Endothelial cell of umbilical vein (primary cell): Measurements from ENCODE around the gene SRPK2.

Source experiments
- FOS ChIP-seq: IDR thresholded peaks from 2 replicates; pipeline ENCODE4 v1.6.1; 2011; ENCODE audit warnings: mild to moderate bottlenecking, low read length, moderate library complexity, borderline replicate concordance; ENCODE audit not compliant: insufficient read depth
- GATA2 ChIP-seq: IDR thresholded peaks from 2 replicates; pipeline ENCODE4 v1.7.0; 2011; ENCODE audit warnings: low read depth, mild to moderate bottlenecking, moderate library complexity, mixed read lengths, low read length; ENCODE audit not compliant: insufficient read length, insufficient read depth
- POLR2A ChIP-seq: IDR thresholded peaks from 2 replicates; pipeline ENCODE4 v1.6.1; 2012; ENCODE audit warnings: low read depth, mild to moderate bottlenecking, control low read depth, low read length
- POLR2AphosphoS5 ChIP-seq: IDR thresholded peaks from 2 replicates; pipeline ENCODE4 v1.6.1; 2012; ENCODE audit warnings: low read depth, mild to moderate bottlenecking, control low read depth, low read length, moderate library complexity; ENCODE audit not compliant: insufficient read depth
- TF ChIP-seq, protein P1 (sequence below), 2 donors: IDR thresholded peaks; 1 replicate in 1 of 2; 2 replicates in 1 of 2; pipeline ENCODE4 v1.5.1; 2011; ENCODE audit warnings: low read length in 2 of 2, mild to moderate bottlenecking in 2 of 2, moderate library complexity in 2 of 2, control low read depth in 1 of 2, inconsistent platforms in 1 of 2, low read depth in 1 of 2; ENCODE audit not compliant: insufficient read depth in 1 of 2; ENCODE audit errors: extremely low read depth in 1 of 2
- TF ChIP-seq, protein P2 (sequence below): IDR thresholded peaks from 2 replicates; pipeline ENCODE4 v1.6.1; 2011; ENCODE audit not compliant: insufficient read depth, insufficient read length

DNA sequence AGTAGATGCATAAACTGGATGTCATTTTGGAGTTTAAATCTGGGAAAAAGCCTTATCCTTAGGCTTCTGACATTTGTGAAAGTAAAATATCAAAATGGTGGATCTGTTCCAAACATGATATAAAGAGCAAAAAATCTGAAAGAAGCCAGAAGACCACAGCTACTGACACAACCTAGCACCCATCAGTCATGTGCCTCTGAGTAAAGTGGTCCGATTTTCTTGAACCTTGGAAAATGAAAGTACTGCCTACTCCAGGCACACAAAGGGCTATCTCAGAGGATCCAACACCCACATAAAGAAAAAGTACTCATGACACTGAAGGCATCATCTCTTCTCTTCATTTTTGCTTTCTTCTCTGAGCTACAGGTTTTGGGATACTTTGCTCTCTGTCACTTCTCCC lies 224.0 kb downstream of the SRPK2 start:
- no peak for TF ChIP-seq POLR2AphosphoS5
- TF ChIP-seq, protein P1, sequence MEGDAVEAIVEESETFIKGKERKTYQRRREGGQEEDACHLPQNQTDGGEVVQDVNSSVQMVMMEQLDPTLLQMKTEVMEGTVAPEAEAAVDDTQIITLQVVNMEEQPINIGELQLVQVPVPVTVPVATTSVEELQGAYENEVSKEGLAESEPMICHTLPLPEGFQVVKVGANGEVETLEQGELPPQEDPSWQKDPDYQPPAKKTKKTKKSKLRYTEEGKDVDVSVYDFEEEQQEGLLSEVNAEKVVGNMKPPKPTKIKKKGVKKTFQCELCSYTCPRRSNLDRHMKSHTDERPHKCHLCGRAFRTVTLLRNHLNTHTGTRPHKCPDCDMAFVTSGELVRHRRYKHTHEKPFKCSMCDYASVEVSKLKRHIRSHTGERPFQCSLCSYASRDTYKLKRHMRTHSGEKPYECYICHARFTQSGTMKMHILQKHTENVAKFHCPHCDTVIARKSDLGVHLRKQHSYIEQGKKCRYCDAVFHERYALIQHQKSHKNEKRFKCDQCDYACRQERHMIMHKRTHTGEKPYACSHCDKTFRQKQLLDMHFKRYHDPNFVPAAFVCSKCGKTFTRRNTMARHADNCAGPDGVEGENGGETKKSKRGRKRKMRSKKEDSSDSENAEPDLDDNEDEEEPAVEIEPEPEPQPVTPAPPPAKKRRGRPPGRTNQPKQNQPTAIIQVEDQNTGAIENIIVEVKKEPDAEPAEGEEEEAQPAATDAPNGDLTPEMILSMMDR (IDR thresholded peaks at IDR 0.05; ENCODE audit: extremely low read depth in 1 of 2, insufficient read depth in 1 of 2, low read depth in 1 of 2, low read length in 2 of 2): no peak
- no peak for TF ChIP-seq POLR2A
- TF ChIP-seq, protein P2, sequence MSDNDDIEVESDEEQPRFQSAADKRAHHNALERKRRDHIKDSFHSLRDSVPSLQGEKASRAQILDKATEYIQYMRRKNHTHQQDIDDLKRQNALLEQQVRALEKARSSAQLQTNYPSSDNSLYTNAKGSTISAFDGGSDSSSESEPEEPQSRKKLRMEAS: no peak
- no peak for TF ChIP-seq GATA2
- TF ChIP-seq FOS: no peak
